Caco-2 (cell line): ENCODE results near the gene FCHSD1. TPM values are rescaled to one million over a fixed set of nuclear protein-coding genes. Genes with fewer than 3 reads are reported as not detected.

Experiments
- BruUV-seq: library from RNA; stranded (reverse); fragments of 400-500 nt; replicated peaks from 2 replicates; lab custom pipeline; 2021; lab: Mats Ljungman, UMichigan
- CTCF ChIA-PET: fragments of 300-600 bp; sonication (Branson Sonifier 250); formaldehyde crosslinking; loops from one replicate; lab custom pipeline; 2022; ENCODE audit warnings: antibody characterized with exemption; lab: Charles Lee
- POLR2A ChIA-PET: fragments of 300-600 bp; sonication (Branson Sonifier 250); formaldehyde crosslinking; loops from one replicate; lab custom pipeline; 2022; ENCODE audit warnings: antibody characterized with exemption; lab: Charles Lee
- DNase-seq, 2 experiments: peaks; one replicate each; pipeline versions ENCODE4 v3.0.0 to v3.0.0-alpha.2; 2020 to 2022
- H3K27me3 ChIP-seq: replicated peaks from 2 replicates; pipeline ENCODE4 v1.6.0; 2011; ENCODE audit warnings: low read length; ENCODE audit not compliant: control insufficient read depth, insufficient read depth
- H3K36me3 ChIP-seq: 2 replicates; pipeline ENCODE4 v1.5.1; 2011; ENCODE audit warnings: low read length; ENCODE audit not compliant: control insufficient read depth, insufficient read depth
- H3K4me1 ChIP-seq: fragments of 250-450 bp; sonication (Bioruptor Pico); 2 replicates; pipeline ENCODE4 v1.5.1; 2020; ENCODE audit warnings: mild to moderate bottlenecking
- H3K4me3 ChIP-seq: 2 replicates; pipeline ENCODE4 v1.5.1; 2011; ENCODE audit warnings: low read depth, mild to moderate bottlenecking, control low read depth, low read length
- H3K9me3 ChIP-seq: fragments of 250-450 bp; sonication (Bioruptor Pico); 2 replicates; pipeline ENCODE4 v1.5.1; 2020; ENCODE audit warnings: mild to moderate bottlenecking, moderate library complexity
- H3K27ac Mint-ChIP-seq: one replicate; pipeline ENCODE4 v1.8.0; 2022; ENCODE audit warnings: mixed read lengths; ENCODE audit not compliant: unreplicated experiment
- H3K27me3 Mint-ChIP-seq: one replicate; pipeline ENCODE4 v1.8.0; 2022; ENCODE audit warnings: mixed read lengths; ENCODE audit not compliant: insufficient read depth, unreplicated experiment
- H3K36me3 Mint-ChIP-seq: one replicate; pipeline ENCODE4 v1.8.0; 2022; ENCODE audit warnings: mild to moderate bottlenecking, mixed read lengths; ENCODE audit not compliant: insufficient read depth, unreplicated experiment
- H3K4me1 Mint-ChIP-seq: one replicate; pipeline ENCODE4 v1.8.0; 2022; ENCODE audit warnings: low read depth, mixed read lengths; ENCODE audit not compliant: unreplicated experiment
- H3K4me3 Mint-ChIP-seq: one replicate; pipeline ENCODE4 v1.8.0; 2022; ENCODE audit warnings: mild to moderate bottlenecking, moderate library complexity, mixed read lengths; ENCODE audit not compliant: unreplicated experiment
- H3K9me3 Mint-ChIP-seq: one replicate; pipeline ENCODE4 v1.8.0; 2022; ENCODE audit warnings: mixed read lengths; ENCODE audit not compliant: unreplicated experiment
- intact Hi-C: fragments of 100-400 bp; cut with micrococcal nuclease; formaldehyde crosslinking; loops from one replicate; pipeline ENCODE4 v1.10.0; 2022; ENCODE audit not compliant: unreplicated experiment
- total RNA-seq: library from RNA; stranded (reverse); gene quantifications from 2 replicates; pipeline ENCODE4 v1.2.3, GENCODE V29; 2022
- TF ChIP-seq, protein P1 (sequence below), 2 experiments: fragments of 200-600 bp in 1 of 2; IDR thresholded peaks; 1 replicate in 1 of 2; 2 replicates in 1 of 2; pipeline versions ENCODE4 v1.5.1 to v1.8.0; 2011 to 2022; ENCODE audit warnings: antibody characterized with exemption in 1 of 2, control low read depth in 1 of 2, inconsistent platforms in 1 of 2, low read depth in 1 of 2, low read length in 1 of 2, mild to moderate bottlenecking in 1 of 2, moderate library complexity in 1 of 2; ENCODE audit not compliant: insufficient read depth in 1 of 2, severe bottlenecking in 1 of 2, unreplicated experiment in 1 of 2

The FCHSD1 gene
- total RNA-seq, 1 experiment from 2014 or later = 25.0 TPM

DNA sequence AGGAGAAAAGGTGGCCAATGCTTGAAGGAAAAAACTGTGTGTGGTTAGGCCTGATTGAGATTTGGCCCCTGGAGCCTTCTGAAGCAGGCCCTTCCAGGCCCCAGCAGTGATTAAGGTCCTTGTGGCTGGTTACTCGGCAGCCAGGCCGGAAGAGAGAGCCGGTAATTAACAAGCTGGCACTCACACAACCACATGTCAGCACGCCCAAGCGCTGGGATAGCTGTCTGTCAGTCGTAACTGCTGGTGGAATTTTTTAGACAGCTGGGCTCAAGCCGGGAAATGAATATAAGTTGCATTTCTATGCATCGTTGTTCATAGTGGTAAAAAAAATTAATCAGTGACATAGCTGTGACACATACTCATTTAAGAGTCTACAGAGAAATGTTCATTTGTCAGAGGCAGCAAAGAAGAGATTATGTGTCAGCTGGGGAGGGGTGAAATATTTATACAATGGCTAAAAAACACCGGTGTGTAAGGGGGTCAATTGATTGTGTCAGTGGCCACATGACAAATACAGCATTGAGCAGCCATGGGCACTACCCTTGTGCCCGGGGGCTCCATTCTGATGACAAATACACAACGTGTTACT is 44.5 kb upstream of the FCHSD1 start:
- DNase-seq = no peak
- no peak overlapping the region for H3K4me3 ChIP-seq
- H3K36me3 ChIP-seq = no peaks in the 10 kb centered on the region
- H3K9me3 ChIP-seq = no peaks in the 10 kb centered on the region
- BruUV-seq = no TSS peak
- Mint-ChIP-seq H3K4me1 (no peaks in the 10 kb centered on the region), H3K27me3 (peaks cover 28% of the 10 kb centered on the region), H3K4me3 (no peak overlapping the region), H3K9me3 (no peaks in the 10 kb centered on the region), H3K27ac (no peak overlapping the region), H3K36me3 (no peaks in the 10 kb centered on the region)
- ChIA-PET POLR2A (no interaction called here), CTCF (no interaction called here)
- H3K4me1 ChIP-seq = no peaks in the 10 kb centered on the region
- H3K27me3 ChIP-seq = no peaks in the 10 kb centered on the region
- TF ChIP-seq, protein P1, sequence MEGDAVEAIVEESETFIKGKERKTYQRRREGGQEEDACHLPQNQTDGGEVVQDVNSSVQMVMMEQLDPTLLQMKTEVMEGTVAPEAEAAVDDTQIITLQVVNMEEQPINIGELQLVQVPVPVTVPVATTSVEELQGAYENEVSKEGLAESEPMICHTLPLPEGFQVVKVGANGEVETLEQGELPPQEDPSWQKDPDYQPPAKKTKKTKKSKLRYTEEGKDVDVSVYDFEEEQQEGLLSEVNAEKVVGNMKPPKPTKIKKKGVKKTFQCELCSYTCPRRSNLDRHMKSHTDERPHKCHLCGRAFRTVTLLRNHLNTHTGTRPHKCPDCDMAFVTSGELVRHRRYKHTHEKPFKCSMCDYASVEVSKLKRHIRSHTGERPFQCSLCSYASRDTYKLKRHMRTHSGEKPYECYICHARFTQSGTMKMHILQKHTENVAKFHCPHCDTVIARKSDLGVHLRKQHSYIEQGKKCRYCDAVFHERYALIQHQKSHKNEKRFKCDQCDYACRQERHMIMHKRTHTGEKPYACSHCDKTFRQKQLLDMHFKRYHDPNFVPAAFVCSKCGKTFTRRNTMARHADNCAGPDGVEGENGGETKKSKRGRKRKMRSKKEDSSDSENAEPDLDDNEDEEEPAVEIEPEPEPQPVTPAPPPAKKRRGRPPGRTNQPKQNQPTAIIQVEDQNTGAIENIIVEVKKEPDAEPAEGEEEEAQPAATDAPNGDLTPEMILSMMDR (IDR thresholded peaks at IDR 0.05; ENCODE audit: insufficient read depth in 1 of 2, low read depth in 1 of 2, low read length in 1 of 2, severe bottlenecking in 1 of 2, unreplicated experiment in 1 of 2) = no peak
- intact Hi-C loops = no loop called here

DNA sequence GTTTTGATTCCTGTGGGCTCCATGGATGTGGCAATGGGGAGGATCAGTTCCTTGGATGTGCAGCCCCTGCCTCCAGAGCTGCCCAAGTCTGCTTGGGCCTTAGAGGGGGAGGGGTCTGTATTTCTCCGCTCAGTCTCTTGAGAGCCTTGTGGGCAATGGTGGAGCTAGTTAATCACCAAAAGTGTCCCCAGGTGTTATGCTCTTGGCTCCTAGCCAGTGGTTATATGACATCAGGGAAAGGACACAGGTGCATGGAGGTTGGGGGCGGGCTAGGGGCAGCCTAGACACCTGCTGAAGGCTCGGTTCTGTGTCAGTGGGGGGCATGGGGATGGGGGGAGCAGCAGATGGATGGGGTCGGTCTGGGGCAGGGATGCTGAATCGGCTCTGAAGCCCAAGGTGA is 43.3 kb upstream of the FCHSD1 start:
- TF ChIP-seq, protein P1 (IDR thresholded peaks at IDR 0.05; ENCODE audit: insufficient read depth in 1 of 2, low read depth in 1 of 2, low read length in 1 of 2, severe bottlenecking in 1 of 2, unreplicated experiment in 1 of 2) = no peak
- intact Hi-C loops = loop anchor here (5.0 kb wide), 1 partner anchor 453 kb away; no protein-coding TSS in a partner anchor
- no peak for DNase-seq
- POLR2A ChIA-PET = no interaction called here
- Histone ChIP-seq H3K36me3 (no peaks in the 10 kb centered on the region), H3K4me1 (no peaks in the 10 kb centered on the region), H3K27me3 (no peaks in the 10 kb centered on the region), H3K4me3 (no peak overlapping the region), H3K9me3 (no peaks in the 10 kb centered on the region)
- H3K27ac Mint-ChIP-seq = no peak overlapping the region
- no TSS peak for BruUV-seq
- H3K36me3 Mint-ChIP-seq = no peaks in the 10 kb centered on the region
- H3K4me1 Mint-ChIP-seq = no peaks in the 10 kb centered on the region
- CTCF ChIA-PET = no interaction called here
- no peaks in the 10 kb centered on the region for H3K9me3 Mint-ChIP-seq
- peaks cover 22% of the 10 kb centered on the region for H3K27me3 Mint-ChIP-seq
- no peak overlapping the region for H3K4me3 Mint-ChIP-seq

DNA sequence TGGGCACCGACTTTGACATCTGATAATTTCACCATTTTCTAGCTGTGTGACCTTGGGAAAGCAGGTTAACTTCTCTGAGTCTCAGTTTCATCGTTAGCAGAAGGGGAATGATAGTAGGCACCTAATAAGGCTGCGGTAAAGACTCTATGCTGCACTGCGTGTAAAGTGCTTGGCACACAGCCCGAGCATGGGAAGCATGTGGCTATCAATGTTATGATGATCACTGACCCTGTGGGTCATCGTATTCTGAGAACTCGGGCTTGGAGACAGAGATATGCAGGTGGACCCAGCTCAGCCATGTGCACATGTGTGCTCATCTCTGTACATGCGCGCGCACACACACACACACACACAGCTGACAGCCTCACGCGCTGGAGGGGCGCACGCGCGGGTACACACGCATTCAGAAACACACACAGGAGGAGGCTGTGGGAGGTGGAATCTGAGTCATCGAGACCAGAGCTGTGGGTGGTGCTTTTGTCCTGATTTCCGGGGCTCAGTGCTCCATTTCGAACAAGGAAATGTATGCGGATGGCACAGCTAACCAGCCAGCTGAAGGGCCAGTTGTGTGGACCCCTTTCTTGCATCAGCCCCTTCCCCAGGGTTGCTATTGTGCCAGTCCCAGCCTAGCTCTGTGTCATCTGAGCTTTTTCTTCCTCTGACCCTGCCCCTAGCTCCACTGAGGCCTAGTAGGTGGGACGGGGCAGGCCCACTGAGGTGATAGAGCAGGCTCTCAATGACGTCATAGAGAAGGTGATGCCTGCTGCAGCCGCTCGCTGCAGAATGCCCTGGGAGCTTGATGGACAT is 41.9 kb upstream of the FCHSD1 start:
- H3K9me3 Mint-ChIP-seq = no peaks in the 10 kb centered on the region
- H3K36me3 Mint-ChIP-seq = no peaks in the 10 kb centered on the region
- DNase-seq = no peak
- ChIA-PET POLR2A (no interaction called here), CTCF (interaction anchor here (1.0 to 2.7 kb wide), 7 partner anchors 21 to 277 kb away, joined by 3 to 41 read pairs (median 6); partner anchors contain the start of gene RNF14)
- H3K27me3 Mint-ChIP-seq = peaks cover 12% of the 10 kb centered on the region
- TF ChIP-seq, protein P1 (IDR thresholded peaks at IDR 0.05; ENCODE audit: insufficient read depth in 1 of 2, low read depth in 1 of 2, low read length in 1 of 2, severe bottlenecking in 1 of 2, unreplicated experiment in 1 of 2) = no peak
- no peak overlapping the region for H3K4me3 ChIP-seq
- no peaks in the 10 kb centered on the region for H3K27me3 ChIP-seq
- no TSS peak for BruUV-seq
- H3K27ac Mint-ChIP-seq = no peak overlapping the region
- H3K4me1 ChIP-seq = no peaks in the 10 kb centered on the region
- H3K9me3 ChIP-seq = no peaks in the 10 kb centered on the region
- no peaks in the 10 kb centered on the region for H3K4me1 Mint-ChIP-seq
- intact Hi-C loops = loop anchor here (1.0 to 5.0 kb wide), 5 partner anchors 28 to 454 kb away; no protein-coding TSS in a partner anchor
- peak overlapping the region; percentile 71 for H3K4me3 Mint-ChIP-seq
- H3K36me3 ChIP-seq = no peaks in the 10 kb centered on the region
